ENCODE measurements around the gene NAA11.

- TF ChIP-seq CTCF (IDR thresholded peaks at IDR 0.05) (no peak), POLR2A (IDR thresholded peaks at IDR 0.05) (no peak), POLR2AphosphoS5 (IDR thresholded peaks at IDR 0.05) (no peak)
Measured at GRCh38 chr4:79294064-79294463, 31.8 kb downstream of the NAA11 start.

Data from prostate gland (tissue), 2 donors.